ENCODE measurements around the gene AADACL2. TPM values are rescaled to one million over a fixed set of nuclear protein-coding genes. Genes with fewer than 3 reads are reported as not detected.
"Not testable (repeated sequence)": the region's sequence is repeated elsewhere in the genome, so short reads cannot be mapped to it uniquely, and the experiment has no call there.

AADACL2 gene
- total RNA-seq, 4 donors from 2014 or later: 59.1 to 79.7 (median 75.6) TPM

DNA sequence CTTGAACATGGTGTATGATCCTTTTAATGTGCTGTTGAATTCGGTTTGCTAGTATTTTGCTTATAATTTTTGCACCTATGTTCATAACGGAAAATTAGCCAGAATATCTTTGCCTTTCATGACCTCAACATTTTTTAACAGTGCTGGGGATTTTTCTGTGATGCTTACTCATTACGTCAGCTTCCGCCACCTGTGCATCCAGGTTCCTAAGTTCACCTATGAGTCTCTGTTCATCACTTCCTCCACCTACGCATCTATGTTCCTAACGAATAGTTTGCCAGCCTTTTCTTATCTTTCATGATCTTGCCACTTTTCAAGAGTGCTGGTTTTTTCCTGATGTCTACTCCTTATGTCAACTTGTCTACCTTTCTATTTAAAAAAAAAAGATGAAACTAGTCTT lies 16.5 kb downstream of the AADACL2 start:
- no peak overlapping the region for H3K4me3 ChIP-seq (ENCODE audit: low read depth, poor library complexity, severe bottlenecking)
- DNase-seq (ENCODE audit: low spot score in 2 of 2): no peak
- 64% methylated on average over 6 of the region's 6 CpGs for WGBS, 2 donors
- TF ChIP-seq POLR2A (IDR thresholded peaks at IDR 0.05) (no peak), CTCF (IDR thresholded peaks at IDR 0.05) (no peak)
- intact Hi-C loops (cut with DNase I; ENCODE audit: low total_unique reads): no loop called here

DNA sequence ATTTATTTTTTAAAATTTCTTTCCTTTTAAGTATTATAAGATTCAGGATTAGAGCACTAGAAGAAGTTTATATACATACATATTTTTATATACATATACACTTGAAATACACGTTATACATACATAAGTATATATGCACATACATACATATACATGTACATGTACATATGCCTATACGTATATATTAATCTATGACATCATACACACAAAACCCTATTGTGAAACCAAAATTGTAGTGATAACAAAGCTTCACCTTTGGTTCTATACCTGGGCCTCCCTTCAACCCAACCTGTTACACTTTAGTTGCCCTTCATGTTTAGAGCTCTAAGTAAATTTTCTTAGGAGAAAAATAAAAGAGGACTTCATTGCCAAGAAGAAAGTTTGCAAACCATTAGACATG lies 17.0 kb downstream of the AADACL2 start:
- intact Hi-C loops (cut with DNase I; ENCODE audit: low total_unique reads): no loop called here
- TF ChIP-seq CTCF (IDR thresholded peaks at IDR 0.05) (no peak), POLR2A (IDR thresholded peaks at IDR 0.05) (no peak)
- H3K4me3 ChIP-seq (ENCODE audit: low read depth, poor library complexity, severe bottlenecking): no peak overlapping the region
- 69 to 80% methylated on average over 2 of the region's 2 CpGs for WGBS, 2 donors
- no peak for DNase-seq (ENCODE audit: low spot score in 2 of 2)

DNA sequence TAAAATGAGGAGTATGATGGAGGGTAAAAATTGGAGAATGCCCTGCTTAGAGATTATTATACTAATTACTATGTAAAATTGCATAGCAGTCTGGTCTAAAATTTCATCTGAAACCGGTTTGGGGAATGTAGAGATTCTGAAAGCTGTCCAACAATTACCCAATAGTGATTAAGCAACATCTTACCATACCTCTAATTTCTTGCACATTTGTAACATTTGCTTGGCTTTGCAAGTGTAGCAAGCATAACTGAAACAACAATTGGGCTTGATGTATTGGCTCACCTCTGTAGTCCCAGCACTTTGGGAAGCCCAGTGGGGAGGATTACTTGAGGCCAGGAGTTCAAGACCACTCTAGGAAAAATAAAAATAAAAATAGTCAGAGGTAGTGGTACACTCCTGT lies 17.4 kb downstream of the AADACL2 start:
- H3K4me3 ChIP-seq (ENCODE audit: low read depth, poor library complexity, severe bottlenecking): no peak overlapping the region
- intact Hi-C loops (cut with DNase I; ENCODE audit: low total_unique reads): no loop called here
- WGBS, 2 donors: 3 to 8% methylated on average over 1 of the region's 1 CpG
- TF ChIP-seq POLR2A (IDR thresholded peaks at IDR 0.05): no peak
- no peak for TF ChIP-seq CTCF (IDR thresholded peaks at IDR 0.05)
- DNase-seq (ENCODE audit: low spot score in 2 of 2): no peak

- DNase-seq (ENCODE audit: low spot score in 2 of 2): no peak
- no peak for TF ChIP-seq POLR2A (IDR thresholded peaks at IDR 0.05)
- no peak overlapping the region for H3K4me3 ChIP-seq (ENCODE audit: low read depth, poor library complexity, severe bottlenecking)
- 93 to 97% methylated on average over 4 of the region's 4 CpGs for WGBS, 2 donors
- intact Hi-C loops (cut with DNase I; ENCODE audit: low total_unique reads): no loop called here
Measured at GRCh38 chr3:151753846-151754245, 20.1 kb downstream of the AADACL2 start.

- H3K4me3 ChIP-seq (ENCODE audit: low read depth, poor library complexity, severe bottlenecking): no peak overlapping the region
- TF ChIP-seq POLR2A (IDR thresholded peaks at IDR 0.05) (no peak), CTCF (IDR thresholded peaks at IDR 0.05) (no peak)
- no peak for DNase-seq (ENCODE audit: low spot score in 2 of 2)
- intact Hi-C loops (cut with DNase I; ENCODE audit: low total_unique reads): no loop called here
- WGBS, 2 donors: 96 to 100% methylated on average over 1 of the region's 1 CpG
Measured at GRCh38 chr3:151761581-151761980, 27.9 kb downstream of the AADACL2 start.

DNA sequence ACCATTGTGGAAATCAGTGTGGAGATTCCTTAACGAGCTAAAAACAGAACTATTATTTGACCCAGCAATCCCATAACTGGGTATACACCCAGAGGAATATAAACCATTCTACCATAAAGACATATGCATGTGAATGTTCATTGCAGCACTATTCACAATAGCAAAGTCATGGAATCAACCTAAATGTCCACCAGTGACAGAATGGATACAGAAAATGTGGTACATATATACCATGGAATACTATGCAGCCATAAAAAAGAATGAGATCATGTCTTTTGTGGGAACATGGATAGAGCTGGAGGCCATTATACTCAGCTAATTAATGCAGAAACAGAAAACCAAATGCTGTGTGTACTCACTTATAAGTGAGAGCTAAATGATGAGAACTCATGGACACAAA lies 31.0 kb downstream of the AADACL2 start:
- intact Hi-C loops (cut with DNase I; ENCODE audit: low total_unique reads); H3K4me3 ChIP-seq (ENCODE audit: low read depth, poor library complexity, severe bottlenecking); DNase-seq (ENCODE audit: low spot score in 2 of 2): not testable (repeated sequence)
- WGBS, 2 donors: 79 to 87% methylated on average over 1 of the region's 1 CpG

- intact Hi-C loops (cut with DNase I; ENCODE audit: low total_unique reads): no loop called here
- TF ChIP-seq POLR2A (IDR thresholded peaks at IDR 0.05) (no peak), CTCF (IDR thresholded peaks at IDR 0.05) (no peak)
- no peak for DNase-seq (ENCODE audit: low spot score in 2 of 2)
- no peak overlapping the region for H3K4me3 ChIP-seq (ENCODE audit: low read depth, poor library complexity, severe bottlenecking)
Measured at GRCh38 chr3:151765685-151766084, 32.0 kb downstream of the AADACL2 start.

All from lower leg skin (tissue), 4 donors.